Transverse colon (tissue), 3 donors: ENCODE results near the gene HHATL.

Source experiments
- CTCF ChIP-seq, 5 experiments: fragments of 200-600 bp in 3 of 5; fragments of 450-650 bp in 2 of 5; sonication (generic) in 3 of 5; IDR thresholded peaks; 1 replicate in 2 of 5; 2 replicates in 3 of 5; pipeline ENCODE4 v1.5.1; 2016 to 2017; ENCODE audit warnings: antibody characterized with exemption in 5 of 5, inconsistent platforms in 3 of 5, mild to moderate bottlenecking in 2 of 5, moderate library complexity in 1 of 5
- EP300 ChIP-seq: sonication (generic); formaldehyde crosslinking; IDR thresholded peaks from one replicate; pipeline ENCODE4 v1.6.1; 2017; ENCODE audit warnings: antibody characterized with exemption, low read depth
- POLR2A ChIP-seq: fragments of 450-650 bp; IDR thresholded peaks from one replicate; pipeline ENCODE4 v1.6.1; 2016; ENCODE audit warnings: antibody characterized with exemption, mild to moderate bottlenecking, moderate library complexity

GRCh38 chr3:42688487-42689420, 13.8 kb downstream of the HHATL start:
- TF ChIP-seq CTCF (IDR thresholded peaks at IDR 0.05) (no peak), POLR2A (no peak), EP300 (no peak)
